ENCODE data around the gene HS2ST1. TPM values are rescaled to one million over a fixed set of nuclear protein-coding genes. Genes with fewer than 3 reads are reported as not detected.

HS2ST1 gene
- total RNA-seq, 2 donors from 2014 or later = 21.3 to 23.5 TPM

- DNase-seq = no peak
- Histone ChIP-seq H3K9me3 (no peaks in the 10 kb centered on the region), H3K4me1 (no peaks in the 10 kb centered on the region), H3K4me3 (no peak overlapping the region), H3K9ac (ENCODE audit: low read depth in 2 of 2, low read length in 2 of 2) (no peak overlapping the region), H3K27ac (no peak overlapping the region), H3K36me3 (no peaks in the 10 kb centered on the region), H3K27me3 (no peaks in the 10 kb centered on the region)
- TF ChIP-seq CTCF (IDR thresholded peaks at IDR 0.05) = no peak
- intact Hi-C loops (cut with DNase I) = no loop called here
Measured at GRCh38 chr1:87086120-87086519, 171.7 kb downstream of the HS2ST1 start.

GRCh38 chr1:87089070-87089736 is 174.8 kb downstream of the HS2ST1 start:
- Histone ChIP-seq H3K4me3 (no peak overlapping the region), H3K9ac (ENCODE audit: low read depth in 2 of 2, low read length in 2 of 2) (no peak overlapping the region), H3K36me3 (no peaks in the 10 kb centered on the region), H3K27ac (no peak overlapping the region), H3K4me1 (no peaks in the 10 kb centered on the region), H3K9me3 (no peaks in the 10 kb centered on the region), H3K27me3 (no peaks in the 10 kb centered on the region)
- DNase-seq = no peak
- no peak for TF ChIP-seq CTCF (IDR thresholded peaks at IDR 0.05)
- intact Hi-C loops (cut with DNase I) = no loop called here

GRCh38 chr1:87089823-87090222 is 175.4 kb downstream of the HS2ST1 start:
- DNase-seq = no peak
- no peaks in the 10 kb centered on the region for H3K27me3 ChIP-seq
- no peak overlapping the region for H3K9ac ChIP-seq (ENCODE audit: low read depth in 2 of 2, low read length in 2 of 2)
- no peak overlapping the region for H3K4me3 ChIP-seq
- intact Hi-C loops (cut with DNase I) = no loop called here
- H3K27ac ChIP-seq = no peak overlapping the region
- H3K4me1 ChIP-seq = no peaks in the 10 kb centered on the region
- no peaks in the 10 kb centered on the region for H3K36me3 ChIP-seq
- no peaks in the 10 kb centered on the region for H3K9me3 ChIP-seq
- TF ChIP-seq CTCF (IDR thresholded peaks at IDR 0.05) = no peak

- no peaks in the 10 kb centered on the region for H3K36me3 ChIP-seq
- intact Hi-C loops (cut with DNase I) = no loop called here
- H3K4me3 ChIP-seq = no peak overlapping the region
- H3K9me3 ChIP-seq = no peaks in the 10 kb centered on the region
- H3K9ac ChIP-seq (ENCODE audit: low read depth in 2 of 2, low read length in 2 of 2) = no peak overlapping the region
- no peaks in the 10 kb centered on the region for H3K4me1 ChIP-seq
- TF ChIP-seq CTCF (IDR thresholded peaks at IDR 0.05) = no peak
- no peaks in the 10 kb centered on the region for H3K27me3 ChIP-seq
- no peak for DNase-seq
- H3K27ac ChIP-seq = no peak overlapping the region
Measured at GRCh38 chr1:87091425-87091824, 177.0 kb downstream of the HS2ST1 start.

GRCh38 chr1:87092846-87093245 is 178.4 kb downstream of the HS2ST1 start:
- Histone ChIP-seq H3K4me3 (no peak overlapping the region), H3K27me3 (no peaks in the 10 kb centered on the region), H3K36me3 (no peaks in the 10 kb centered on the region), H3K27ac (no peak overlapping the region), H3K9ac (ENCODE audit: low read depth in 2 of 2, low read length in 2 of 2) (no peak overlapping the region), H3K4me1 (no peaks in the 10 kb centered on the region), H3K9me3 (no peaks in the 10 kb centered on the region)
- no peak for TF ChIP-seq CTCF (IDR thresholded peaks at IDR 0.05)
- intact Hi-C loops (cut with DNase I) = no loop called here
- no peak for DNase-seq
